Stimulated activated CD4-positive, alpha-beta T cell treated with anti-CD3 and anti-CD28 coated beads, Interleukin-12 subunit alpha, Interleukin-12 subunit beta, amount 100 ng/mL, for 4 hours (primary cell): Measurements from ENCODE around the gene CHST4.
A peak's percentile ranks its signal among the peaks of the same experiment; 100 is the strongest.
"Not testable (repeated sequence)": the region's sequence is repeated elsewhere in the genome, so short reads cannot be mapped to it uniquely, and the experiment has no call there.

Source experiments
- DNase-seq: peaks from one replicate; pipeline ENCODE4 v3.0.0-alpha.2; 2020

Gene CHST4

DNA sequence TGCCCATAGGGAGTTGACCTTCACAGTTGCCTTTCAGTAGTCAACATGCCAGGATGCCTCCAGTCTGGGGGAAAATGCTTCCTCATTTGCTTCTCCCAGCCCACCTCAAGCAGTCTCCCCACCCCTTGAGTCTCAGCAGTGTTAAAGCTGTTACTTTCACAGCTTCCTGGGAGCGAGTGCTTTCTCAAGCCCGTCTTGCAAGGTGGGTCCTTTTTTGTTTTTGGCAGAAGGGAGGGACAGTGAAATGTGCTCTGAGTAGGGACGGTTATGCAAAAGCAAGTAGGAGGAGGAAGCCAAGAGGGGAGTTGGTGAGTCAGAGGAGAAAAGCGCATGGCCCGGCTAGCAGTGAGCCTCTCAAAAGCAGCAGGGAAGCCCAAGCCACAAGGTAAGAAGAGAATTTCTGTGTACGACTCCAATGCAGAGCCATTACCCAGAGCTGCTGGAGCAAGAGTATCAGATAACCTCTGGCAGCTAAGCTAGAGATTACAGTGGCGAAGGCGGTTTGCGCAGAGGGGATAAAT is at the start of gene CHST4:
Gene CHST4 (plus strand): TSS at position 316 of the 521 bp plus-strand sequence. CDS start 10,252 bp downstream, outside the sequence.
- no peak for DNase-seq

DNA sequence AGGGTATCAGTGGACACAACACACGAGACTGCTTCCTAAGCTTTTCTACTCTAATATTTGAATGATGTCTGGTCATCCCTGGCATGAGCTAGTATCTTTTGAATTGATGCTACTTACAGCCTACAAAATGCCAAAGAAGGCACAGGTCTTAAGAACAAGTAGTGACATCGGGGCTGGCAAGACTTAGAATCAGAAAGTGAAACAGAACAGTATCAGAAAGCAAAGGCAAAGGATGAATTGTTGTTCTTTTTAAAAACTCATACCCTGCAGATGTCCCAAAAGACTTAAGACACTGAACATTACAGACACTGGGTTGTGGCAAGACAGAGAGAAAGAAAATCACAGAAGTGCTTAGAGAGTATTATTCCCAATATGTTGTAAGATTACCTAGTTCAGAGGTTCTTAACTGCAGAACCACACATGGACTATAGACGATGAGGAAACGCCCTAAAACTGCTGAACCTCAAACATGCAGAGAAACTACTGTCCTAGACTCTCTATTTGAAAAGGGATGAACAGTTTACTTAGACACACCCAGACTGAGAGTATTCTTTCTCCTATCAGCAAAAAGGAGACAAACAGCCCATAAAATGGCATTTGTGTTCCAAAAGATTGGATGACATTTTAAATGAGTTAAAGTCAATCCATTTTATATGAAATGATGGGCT is 49.6 kb upstream of the CHST4 start:
- DNase-seq, result no peak

DNA sequence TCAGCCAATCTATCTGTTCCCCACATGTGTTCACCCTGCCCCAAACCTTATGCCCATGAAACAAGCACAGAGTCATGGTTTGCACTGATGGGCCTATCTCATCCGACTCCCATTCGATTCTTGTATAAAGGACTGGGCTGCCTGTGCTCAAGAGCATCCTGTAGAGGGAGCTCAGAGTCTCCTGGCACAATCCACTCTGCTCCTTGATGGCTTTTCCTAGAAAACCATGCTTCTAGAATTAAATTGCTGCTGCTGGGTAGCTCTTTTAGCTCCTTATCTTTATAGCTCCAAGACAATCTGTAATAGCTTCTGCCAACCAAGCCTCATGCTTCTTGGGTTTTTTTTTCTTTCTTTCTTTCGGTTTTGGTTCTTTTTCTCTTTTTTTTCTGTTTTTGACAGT is 46.8 kb upstream of the CHST4 start:
- DNase-seq, result no peak

DNA sequence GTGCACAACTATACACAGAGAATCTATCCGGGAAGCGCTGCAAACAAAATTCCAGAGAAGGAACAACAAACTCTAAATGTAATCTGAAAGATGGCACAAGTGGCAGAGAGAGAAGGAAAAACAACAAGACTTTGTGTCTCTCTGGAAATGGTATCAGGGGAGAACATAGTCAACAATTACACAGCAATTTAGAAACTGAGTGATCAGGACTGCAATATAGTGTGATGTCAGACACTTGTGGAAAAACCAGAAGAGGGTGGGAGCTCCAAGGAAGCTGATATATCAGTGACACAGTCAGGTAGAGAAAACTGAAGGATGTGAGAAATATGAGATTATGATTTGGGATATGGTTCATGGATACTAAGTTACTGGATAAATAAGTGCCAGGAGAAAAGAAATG is 45.3 kb upstream of the CHST4 start:
- DNase-seq, result no peak

DNA sequence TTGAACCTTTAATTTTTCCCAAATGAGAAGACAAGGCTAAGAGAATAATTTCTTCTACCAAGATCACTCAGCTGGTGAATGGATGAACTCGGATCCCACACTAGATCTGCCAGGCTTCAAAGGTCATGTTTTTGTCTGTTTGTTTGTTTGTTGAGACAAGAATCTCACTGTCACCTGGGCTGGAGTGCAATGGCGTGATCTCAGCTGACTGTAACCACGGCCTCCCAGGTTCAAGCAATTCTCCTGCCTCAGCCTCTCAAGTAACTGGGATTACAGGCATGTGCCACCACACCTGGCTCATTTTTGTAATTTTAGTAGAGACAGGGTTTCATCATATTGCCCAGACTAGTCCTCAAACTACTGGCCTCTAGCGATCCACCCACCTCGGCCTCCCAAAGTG is 43.7 kb upstream of the CHST4 start:
- DNase-seq, result no peak

DNA sequence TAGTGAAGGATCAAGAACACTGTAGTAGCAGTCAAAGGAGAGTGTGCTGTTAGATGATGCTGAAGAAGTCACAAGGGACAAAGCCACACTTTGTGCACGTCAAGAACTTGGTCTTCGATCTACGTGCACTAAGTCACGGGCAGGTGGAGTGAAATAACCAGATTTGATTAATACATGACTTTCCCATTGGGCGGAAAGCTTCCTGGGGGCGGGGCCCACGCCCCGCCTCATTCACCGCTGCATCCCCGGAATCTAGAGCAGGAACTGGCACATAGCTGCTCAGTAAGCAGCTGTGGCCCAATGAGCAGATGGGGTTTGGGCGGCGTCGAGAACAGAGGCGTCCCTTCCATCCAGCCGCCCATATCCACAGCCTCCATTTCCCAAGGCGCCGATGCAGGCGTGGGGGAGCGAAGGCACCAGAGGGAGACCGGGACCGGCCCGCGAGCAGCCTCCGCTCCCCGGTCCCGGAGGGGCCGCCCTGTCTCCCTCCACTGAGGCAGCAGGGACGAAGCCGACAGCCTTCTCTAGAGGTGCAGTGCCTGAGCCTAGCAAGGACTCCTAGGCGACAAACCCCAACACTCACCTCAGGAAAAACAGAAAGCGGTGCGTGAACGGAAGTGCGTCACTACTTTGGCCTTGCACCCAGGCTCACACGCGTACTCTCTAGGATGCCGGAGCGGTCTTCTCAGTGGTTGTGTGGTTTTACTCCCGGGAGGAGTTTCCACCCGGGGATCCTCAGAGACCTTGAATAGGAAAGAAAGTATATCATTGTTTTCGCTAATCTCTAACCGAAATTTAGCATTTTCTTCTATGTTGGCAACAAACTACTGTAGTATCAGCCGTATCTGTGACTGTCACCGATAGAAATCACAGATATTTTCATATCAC is 42.0 kb upstream of the CHST4 start:
- peak; percentile 62 for DNase-seq

DNA sequence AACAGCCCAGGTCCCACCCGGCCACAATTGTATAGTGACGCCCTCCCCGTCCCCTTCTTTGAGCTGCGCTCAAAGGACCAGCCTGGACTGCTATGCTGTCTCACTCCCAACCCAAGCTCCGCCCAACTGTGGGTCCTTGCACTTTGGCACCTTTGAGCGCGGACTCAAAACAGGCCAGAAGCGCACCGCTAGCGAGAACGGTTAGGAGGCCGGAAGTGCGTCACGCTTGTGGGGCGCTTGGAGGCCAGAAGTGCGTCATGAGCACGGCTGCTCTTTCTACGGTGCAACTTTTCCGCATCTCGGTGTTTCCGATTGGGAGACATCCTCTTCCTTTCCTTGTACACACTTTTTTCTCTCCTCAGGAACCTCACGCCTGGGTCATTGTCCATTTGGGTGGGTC is 37.1 kb upstream of the CHST4 start, which contains the start of gene ZNF19:
Gene ZNF19 (minus strand): TSS at position 203 of the 400 bp plus-strand sequence. CDS start 7,210 bp downstream, outside the sequence.
- DNase-seq, result no peak

DNA sequence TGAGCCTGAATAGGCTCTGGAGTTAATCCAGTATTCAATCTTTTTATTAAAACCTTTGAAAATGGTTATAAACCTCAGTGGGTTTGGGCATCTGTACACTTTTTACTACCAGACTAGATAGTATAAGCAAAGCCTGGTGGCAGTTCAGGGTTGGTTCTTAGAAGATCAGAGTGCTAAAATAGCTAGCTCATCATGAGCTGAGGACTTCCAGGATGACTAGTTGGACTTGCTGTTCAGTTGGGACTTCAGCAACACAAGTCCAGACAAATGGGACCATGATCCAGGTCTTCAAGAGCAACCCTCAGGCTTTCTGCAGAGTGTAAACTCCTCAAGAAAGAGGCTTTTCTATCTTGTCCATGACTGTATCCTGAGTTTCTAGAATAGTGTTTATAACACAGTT is 35.9 kb upstream of the CHST4 start:
- no peak for DNase-seq

DNA sequence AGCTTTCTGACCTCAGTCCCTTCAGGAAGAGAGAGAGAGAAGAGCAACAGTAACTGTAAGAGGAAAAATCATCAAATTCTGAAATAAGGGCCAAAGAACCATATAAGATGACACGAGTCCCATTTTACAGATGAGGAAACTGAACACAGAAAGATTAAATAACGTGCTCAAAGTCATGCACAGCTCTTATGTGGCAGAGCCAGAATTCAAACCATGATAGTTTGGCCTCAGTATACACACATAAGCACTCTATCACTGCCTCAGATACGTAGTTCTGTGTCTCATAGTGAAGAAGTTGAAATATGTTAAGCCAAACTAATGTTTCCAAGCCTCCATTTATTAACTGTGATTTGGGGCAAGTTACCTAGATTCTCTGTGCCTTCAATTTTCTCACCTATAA is 35.2 kb upstream of the CHST4 start:
- DNase-seq, result no peak

DNA sequence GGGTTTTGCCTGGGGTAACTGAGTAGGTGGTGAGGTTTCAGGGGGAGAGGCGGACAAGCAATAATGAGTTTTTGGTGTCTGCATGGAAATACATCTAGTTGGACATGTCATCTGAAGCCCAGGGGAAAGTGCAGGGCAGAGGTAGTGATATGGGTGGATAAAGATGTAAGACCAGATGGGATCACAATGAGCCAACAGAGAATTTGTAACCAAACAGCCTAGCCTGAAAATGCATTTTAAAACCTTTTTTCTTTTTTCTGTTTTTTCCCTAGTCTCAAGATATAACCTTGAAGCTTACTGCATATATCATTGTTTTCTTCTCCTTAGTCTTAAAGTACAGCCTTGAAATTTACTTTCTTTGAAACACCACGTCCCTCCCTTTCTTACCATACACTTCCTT is 33.4 kb upstream of the CHST4 start:
- no peak for DNase-seq

DNA sequence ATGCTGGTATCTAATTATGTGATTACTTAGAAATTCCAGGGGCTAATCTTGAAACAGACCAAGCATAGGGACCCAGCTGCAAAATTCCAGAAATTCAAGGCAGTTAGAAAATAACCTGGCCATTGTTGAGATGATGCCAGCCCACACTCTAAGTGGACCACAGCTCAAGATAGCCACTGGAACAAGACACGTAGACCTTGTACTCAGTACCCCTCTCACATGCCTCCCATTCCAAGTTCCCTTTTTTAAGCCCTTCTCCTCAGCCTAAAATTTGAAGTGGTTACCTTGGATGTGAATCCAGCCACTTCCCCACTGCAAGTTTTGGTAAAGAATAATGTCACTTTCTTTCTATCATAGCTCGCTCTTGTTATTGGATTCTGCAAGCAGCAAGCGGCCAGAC is 33.0 kb upstream of the CHST4 start:
- DNase-seq, result no peak

DNA sequence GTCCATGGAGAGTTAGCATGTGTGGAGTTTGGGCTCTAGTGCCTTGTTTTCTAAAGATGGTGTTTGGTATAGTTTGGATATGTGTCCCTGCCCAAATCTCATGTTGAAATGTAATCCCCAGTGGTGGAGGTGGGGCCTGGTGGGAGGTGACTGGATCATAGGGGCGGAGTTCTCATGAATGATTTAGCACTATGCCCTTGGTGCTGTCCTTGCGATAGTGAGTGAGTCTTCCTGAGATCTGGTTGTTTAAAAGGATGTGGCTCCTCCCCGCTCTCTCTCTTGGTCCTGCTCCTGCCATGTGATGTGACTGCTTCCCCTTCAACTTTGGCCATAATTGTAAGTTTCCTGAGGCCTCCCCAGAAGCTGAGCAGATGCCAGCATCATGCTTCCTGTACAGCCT is 28.2 kb upstream of the CHST4 start:
- no peak for DNase-seq

DNA sequence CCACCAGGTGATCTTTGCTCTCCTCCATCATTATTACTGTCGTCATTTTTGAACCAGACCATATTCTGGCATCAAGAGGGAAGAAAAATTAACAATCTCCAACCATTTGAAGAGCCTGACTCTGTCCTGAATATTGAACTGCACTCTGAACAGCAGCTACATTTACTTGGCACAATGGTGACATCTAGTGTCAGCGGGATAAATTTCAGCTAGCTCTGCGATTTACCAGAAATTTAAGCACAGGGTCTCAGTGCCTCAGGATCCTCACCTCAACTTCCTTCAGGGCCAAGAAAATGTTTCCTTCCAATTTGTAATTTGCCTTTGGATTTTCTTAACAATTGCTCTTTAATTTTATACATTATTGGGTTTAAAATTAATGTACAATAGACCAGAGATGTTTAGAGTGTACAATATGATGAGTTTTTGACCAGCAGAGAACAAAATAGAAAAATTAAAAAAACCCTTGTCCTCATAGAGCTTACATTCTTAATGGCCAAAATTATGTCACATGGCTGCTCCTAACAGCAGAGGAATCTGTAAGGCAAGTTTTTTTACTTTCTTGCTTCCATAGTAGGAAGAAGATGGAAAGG is 26.4 kb upstream of the CHST4 start:
- peak; percentile 19 for DNase-seq

DNA sequence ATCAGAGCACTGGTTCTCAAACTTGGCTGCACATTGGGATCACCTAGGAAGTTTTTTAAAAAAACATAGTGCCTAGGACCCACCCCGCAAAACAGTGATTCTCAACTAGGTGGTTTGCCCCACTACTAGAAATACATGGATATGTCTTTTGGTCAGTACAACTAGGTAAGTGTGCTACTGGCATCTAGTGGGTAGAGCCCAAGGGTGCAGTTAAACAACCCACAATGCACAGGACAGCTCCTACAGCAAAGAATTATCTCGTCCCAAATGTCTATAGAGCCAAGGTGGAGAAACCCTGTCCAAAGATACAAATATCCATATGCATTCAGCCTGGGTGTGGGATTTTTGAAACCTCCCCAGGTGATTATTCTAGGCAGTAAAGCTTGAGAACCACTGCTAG is 25.3 kb upstream of the CHST4 start:
- no peak for DNase-seq

DNA sequence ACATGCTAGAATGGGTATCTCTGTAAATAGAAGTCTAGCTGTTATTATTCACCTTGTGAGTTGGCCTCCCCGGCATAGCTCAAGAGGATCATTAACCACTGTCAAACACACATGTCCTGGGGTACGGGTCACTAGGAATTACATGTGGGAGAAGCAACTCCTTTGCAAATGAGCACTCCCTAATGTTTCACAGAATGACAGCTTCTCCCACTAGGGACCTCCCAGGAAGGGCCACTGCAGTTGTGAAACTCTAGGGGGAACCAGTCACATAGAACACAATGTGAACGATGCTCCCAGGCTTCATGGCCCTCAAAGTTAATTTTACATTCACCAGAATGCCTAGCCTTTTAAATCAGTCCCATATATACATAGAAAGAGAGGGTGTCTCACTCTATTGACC is 24.7 kb upstream of the CHST4 start:
- DNase-seq, result no peak

DNA sequence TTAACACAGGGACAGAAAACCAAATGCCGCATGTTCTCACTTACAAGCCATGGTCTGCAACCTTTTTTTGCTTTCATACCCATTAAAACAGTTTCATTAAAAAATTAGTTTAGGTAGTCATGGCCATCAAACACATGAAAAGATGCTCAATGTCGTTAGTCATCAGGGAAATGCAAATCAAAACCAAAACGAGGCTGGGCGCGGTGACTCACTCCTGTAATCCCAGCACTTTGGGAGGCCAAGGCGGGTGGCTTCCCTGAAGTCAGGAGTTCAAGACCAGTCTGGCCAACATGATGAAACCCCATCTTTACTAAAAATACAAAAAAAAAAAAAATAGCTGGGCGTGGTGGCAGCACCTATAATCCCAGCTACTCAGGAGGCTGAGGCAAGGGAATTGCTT is 22.2 kb upstream of the CHST4 start:
- DNase-seq, result not testable (repeated sequence)

DNA sequence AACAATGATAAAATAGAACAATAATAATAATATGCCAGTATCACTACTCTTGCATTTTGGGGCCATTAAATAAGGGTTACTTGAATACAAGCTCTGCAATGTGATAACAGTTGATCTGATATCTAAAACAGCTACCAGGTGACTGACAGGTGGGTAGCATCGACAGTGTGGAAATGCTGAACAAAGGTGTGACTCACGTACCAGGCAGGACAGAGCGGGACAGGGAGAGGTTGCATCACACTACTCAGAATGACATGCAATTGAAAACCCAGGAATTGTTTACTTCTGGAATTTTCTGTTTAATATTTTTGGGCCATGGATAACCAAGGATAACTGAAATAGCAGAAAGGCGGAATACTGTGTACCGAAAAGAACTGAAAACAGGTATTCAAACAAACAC is 21.3 kb upstream of the CHST4 start:
- no peak for DNase-seq

DNA sequence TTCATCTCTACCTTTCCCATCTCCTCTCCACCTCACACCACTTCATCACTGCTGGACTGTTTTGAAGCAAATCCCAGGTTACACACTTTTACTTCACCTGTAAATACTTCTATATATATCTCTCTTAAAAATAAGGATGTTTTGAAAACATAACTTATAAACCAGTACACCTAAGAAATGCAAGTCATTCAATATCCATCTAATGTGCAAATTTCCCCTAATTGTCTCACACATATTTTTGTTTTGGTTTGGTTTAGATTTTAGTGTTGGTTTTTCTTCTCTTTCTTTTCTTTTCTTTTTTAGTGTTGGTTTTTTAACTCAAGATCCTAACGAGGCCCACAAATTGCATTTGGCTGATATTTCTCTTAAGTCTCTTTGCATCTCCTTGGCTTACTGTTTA is 19.2 kb upstream of the CHST4 start:
- DNase-seq, result no peak

DNA sequence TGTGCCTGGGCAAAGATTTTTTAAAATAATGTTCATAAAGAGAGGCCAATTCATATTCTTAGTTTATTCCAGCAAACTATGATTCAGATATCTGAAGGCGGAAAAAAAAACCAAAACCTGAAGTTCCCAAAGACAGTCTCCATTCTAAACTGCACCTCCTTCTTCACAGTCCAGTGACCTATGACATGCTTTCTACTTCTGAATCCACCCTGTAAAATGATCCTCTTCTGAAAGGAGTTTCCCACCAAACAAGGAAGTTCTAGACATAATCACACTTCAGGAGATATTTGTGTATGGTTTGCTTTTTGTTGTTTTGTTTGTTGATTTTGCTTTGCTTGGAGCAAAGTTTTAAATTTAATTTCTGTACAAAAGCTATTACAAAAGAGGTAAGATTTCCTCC is 12.9 kb upstream of the CHST4 start:
- no peak for DNase-seq

DNA sequence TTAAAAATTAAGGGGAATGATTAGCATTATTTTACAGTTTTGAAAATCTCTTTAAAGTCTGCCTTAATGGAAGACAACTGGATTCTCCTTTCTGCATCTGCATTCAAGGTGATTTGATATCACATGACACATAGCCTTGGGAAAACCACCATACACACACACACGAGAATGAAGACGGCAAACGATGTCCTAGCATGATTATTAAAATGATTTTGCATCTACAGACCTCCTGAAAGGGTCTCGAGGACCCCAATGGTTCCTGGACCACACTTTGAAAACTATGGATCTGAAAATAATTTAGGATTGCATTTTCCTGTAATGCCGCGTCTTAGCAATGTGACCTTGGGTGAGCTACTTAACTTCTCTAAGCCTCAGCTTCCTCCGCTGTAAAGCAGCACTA is 11.8 kb upstream of the CHST4 start:
- no peak for DNase-seq

DNA sequence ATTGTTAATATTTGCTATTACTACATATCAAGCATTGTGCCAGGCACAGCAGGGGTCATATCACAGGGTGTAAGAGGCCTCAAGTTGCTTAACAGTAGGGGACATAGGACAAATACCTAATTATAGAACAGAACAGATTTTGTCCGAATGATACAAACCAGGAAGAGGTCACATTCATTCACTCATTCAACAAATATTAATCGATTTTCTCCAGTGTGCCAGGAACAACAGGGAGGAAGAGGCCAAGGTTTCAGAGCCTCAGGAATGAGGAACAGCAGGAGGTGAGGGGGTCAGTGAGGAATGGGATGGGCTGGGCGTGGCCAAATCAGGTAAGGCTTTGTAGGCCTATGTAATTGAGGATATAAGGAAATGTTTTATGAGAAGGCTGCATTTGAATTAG is 11.2 kb upstream of the CHST4 start:
- DNase-seq, result no peak

DNA sequence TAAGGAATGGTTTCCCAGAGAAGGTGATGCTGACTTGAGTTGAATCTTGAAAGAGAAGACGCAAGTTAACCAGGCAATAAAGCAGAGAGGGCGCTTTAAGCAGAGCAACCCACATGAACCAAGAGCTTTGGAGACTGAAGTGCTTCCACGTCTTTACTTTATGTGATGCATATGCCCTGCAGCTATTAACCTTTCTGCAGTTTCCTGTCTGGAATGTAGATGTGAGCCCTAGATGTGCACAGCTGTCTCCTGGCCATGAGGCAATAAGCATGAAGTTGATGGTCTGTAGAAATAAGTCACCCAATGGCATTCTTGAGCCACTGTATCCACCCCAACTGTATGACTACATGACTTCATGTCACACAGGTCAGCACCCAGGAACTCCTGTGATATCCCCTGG is 5.7 kb upstream of the CHST4 start:
- no peak for DNase-seq
